ENCODE data around the gene TXNRD2. TPM values are rescaled to one million over a fixed set of nuclear protein-coding genes. Genes with fewer than 3 reads are reported as not detected.

Gene TXNRD2
- total RNA-seq, 1 experiment from 2014 or later: 39.9 TPM

GRCh38 chr22:19981961-19982920 lies 40.6 kb upstream of the TXNRD2 start:
- DNase-seq (ENCODE audit: unreplicated experiment): no peak
- Mint-ChIP-seq H3K4me1 (ENCODE audit: insufficient read depth, unreplicated experiment) (peaks cover 10% of the 10 kb centered on the region), H3K9me3 (ENCODE audit: unreplicated experiment) (no peaks in the 10 kb centered on the region), H3K36me3 (ENCODE audit: insufficient read depth, unreplicated experiment) (no peaks in the 10 kb centered on the region), H3K4me3 (ENCODE audit: unreplicated experiment) (no peak overlapping the region), H3K27ac (ENCODE audit: low read depth, unreplicated experiment) (no peak overlapping the region), H3K27me3 (ENCODE audit: insufficient read depth, unreplicated experiment) (no peaks in the 10 kb centered on the region)
- TF ChIP-seq, protein P1, sequence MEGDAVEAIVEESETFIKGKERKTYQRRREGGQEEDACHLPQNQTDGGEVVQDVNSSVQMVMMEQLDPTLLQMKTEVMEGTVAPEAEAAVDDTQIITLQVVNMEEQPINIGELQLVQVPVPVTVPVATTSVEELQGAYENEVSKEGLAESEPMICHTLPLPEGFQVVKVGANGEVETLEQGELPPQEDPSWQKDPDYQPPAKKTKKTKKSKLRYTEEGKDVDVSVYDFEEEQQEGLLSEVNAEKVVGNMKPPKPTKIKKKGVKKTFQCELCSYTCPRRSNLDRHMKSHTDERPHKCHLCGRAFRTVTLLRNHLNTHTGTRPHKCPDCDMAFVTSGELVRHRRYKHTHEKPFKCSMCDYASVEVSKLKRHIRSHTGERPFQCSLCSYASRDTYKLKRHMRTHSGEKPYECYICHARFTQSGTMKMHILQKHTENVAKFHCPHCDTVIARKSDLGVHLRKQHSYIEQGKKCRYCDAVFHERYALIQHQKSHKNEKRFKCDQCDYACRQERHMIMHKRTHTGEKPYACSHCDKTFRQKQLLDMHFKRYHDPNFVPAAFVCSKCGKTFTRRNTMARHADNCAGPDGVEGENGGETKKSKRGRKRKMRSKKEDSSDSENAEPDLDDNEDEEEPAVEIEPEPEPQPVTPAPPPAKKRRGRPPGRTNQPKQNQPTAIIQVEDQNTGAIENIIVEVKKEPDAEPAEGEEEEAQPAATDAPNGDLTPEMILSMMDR (IDR thresholded peaks at IDR 0.05; ENCODE audit: unreplicated experiment): no peak
- intact Hi-C loops (cut with micrococcal nuclease): no loop called here
- BruUV-seq (replicated peaks): no TSS peak
- POLR2A ChIA-PET: interaction anchor here (0.7 kb wide), 1 partner anchor 211 kb away, joined by 3 read pairs; no protein-coding TSS in a partner anchor
- CTCF ChIA-PET: interaction anchor here (0.6 kb wide), 1 partner anchor 30 kb away, joined by 3 read pairs; no protein-coding TSS in a partner anchor

- no peaks in the 10 kb centered on the region for H3K36me3 Mint-ChIP-seq (ENCODE audit: insufficient read depth, unreplicated experiment)
- CTCF ChIA-PET: interaction anchor here (0.6 kb wide), 1 partner anchor 15 kb away, joined by 3 read pairs; no protein-coding TSS in a partner anchor
- peaks cover 10% of the 10 kb centered on the region for H3K4me1 Mint-ChIP-seq (ENCODE audit: insufficient read depth, unreplicated experiment)
- no peaks in the 10 kb centered on the region for H3K27me3 Mint-ChIP-seq (ENCODE audit: insufficient read depth, unreplicated experiment)
- TF ChIP-seq, protein P1 (IDR thresholded peaks at IDR 0.05; ENCODE audit: unreplicated experiment): no peak
- POLR2A ChIA-PET: interaction anchor here (0.7 kb wide), 1 partner anchor 212 kb away, joined by 3 read pairs; no protein-coding TSS in a partner anchor
- no peak overlapping the region for H3K4me3 Mint-ChIP-seq (ENCODE audit: unreplicated experiment)
- DNase-seq (ENCODE audit: unreplicated experiment): no peak
- no peaks in the 10 kb centered on the region for H3K9me3 Mint-ChIP-seq (ENCODE audit: unreplicated experiment)
- no peak overlapping the region for H3K27ac Mint-ChIP-seq (ENCODE audit: low read depth, unreplicated experiment)
- no TSS peak for BruUV-seq (replicated peaks)
- intact Hi-C loops (cut with micrococcal nuclease): no loop called here
Observed at GRCh38 chr22:19981171-19981960, 39.7 kb upstream of the TXNRD2 start.

DNA sequence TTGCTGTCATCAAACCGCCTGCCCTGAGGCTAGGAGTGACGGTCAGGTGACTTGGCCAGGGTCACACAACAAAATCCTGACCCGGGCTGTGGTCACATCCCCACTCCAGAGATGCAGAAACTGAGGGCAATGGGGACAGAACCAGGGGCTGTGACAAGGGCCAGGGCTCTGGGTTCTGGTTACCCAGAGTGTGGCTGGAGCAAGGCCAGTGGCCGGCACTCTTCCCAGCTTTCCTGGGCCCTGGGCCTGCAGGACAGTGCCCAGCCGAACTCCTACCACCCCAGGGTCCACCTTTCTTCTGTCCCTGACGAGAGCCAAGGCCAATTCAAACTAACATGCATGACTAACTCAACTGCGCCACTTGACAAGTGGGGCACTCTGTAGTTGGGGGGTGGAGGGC lies 39.1 kb upstream of the TXNRD2 start:
- POLR2A ChIA-PET: no interaction called here
- no peaks in the 10 kb centered on the region for H3K27me3 Mint-ChIP-seq (ENCODE audit: insufficient read depth, unreplicated experiment)
- intact Hi-C loops (cut with micrococcal nuclease): no loop called here

More for the DNA sequence above, 39.1 kb upstream of the TXNRD2 start:
- BruUV-seq (replicated peaks): no TSS peak
- Mint-ChIP-seq H3K4me1 (ENCODE audit: insufficient read depth, unreplicated experiment) (peaks cover 10% of the 10 kb centered on the region), H3K36me3 (ENCODE audit: insufficient read depth, unreplicated experiment) (no peaks in the 10 kb centered on the region), H3K27ac (ENCODE audit: low read depth, unreplicated experiment) (no peak overlapping the region), H3K4me3 (ENCODE audit: unreplicated experiment) (no peak overlapping the region), H3K9me3 (ENCODE audit: unreplicated experiment) (no peaks in the 10 kb centered on the region)
- TF ChIP-seq, protein P1 (IDR thresholded peaks at IDR 0.05; ENCODE audit: unreplicated experiment): no peak
- CTCF ChIA-PET: interaction anchor here (0.6 kb wide), 1 partner anchor 14 kb away, joined by 3 read pairs; no protein-coding TSS in a partner anchor
- DNase-seq (ENCODE audit: unreplicated experiment): no peak
